Activated naive CD4-positive, alpha-beta T cell treated with anti-CD3 and anti-CD28 coated beads for 36 hours (primary cell): ENCODE results near the gene TBX18. TPM values are rescaled to one million over a fixed set of nuclear protein-coding genes. Genes with fewer than 3 reads are reported as not detected.

Source experiments
- CTCF ChIA-PET: fragments of 350-600 bp; sonication (Branson Sonifier 250); formaldehyde crosslinking; loops from one replicate; lab custom pipeline; 2021; ENCODE audit warnings: antibody characterized with exemption; lab: Charles Lee
- DNase-seq: peaks from one replicate; pipeline ENCODE4 v3.0.0-alpha.2; 2020
- H3K27ac Mint-ChIP-seq: one replicate; pipeline ENCODE4 v1.8.0; 2021; ENCODE audit warnings: mild to moderate bottlenecking, mixed read lengths
- H3K27me3 Mint-ChIP-seq: one replicate; pipeline ENCODE4 v1.8.0; 2021; ENCODE audit warnings: low read depth, mixed read lengths
- H3K36me3 Mint-ChIP-seq: one replicate; pipeline ENCODE4 v1.8.0; 2021; ENCODE audit warnings: low read depth, mixed read lengths
- H3K4me1 Mint-ChIP-seq: one replicate; pipeline ENCODE4 v1.8.0; 2021; ENCODE audit warnings: low read depth, mixed read lengths
- H3K4me3 Mint-ChIP-seq: one replicate; pipeline ENCODE4 v1.8.0; 2021; ENCODE audit warnings: mild to moderate bottlenecking, moderate library complexity, mixed read lengths
- H3K9me3 Mint-ChIP-seq: one replicate; pipeline ENCODE4 v1.8.0; 2021; ENCODE audit warnings: mixed read lengths
- intact Hi-C: fragments of 100-400 bp; cut with micrococcal nuclease; formaldehyde crosslinking; loops from one replicate; pipeline ENCODE4 v1.15.1; 2023
- total RNA-seq, 2 experiments: library from RNA; stranded (reverse); gene quantifications; one replicate each; pipeline ENCODE4 v1.2.3, GENCODE V29; 2021

TBX18 gene
- total RNA-seq: not detected

GRCh38 chr6:84764332-84765049, at the start of gene TBX18:
Gene TBX18 (minus strand): TSS chr6:84764598. CDS start chr6:84764181, 417 bp downstream.
- peak; percentile 43 for DNase-seq
- Mint-ChIP-seq H3K4me1 (peaks cover 18% of the 10 kb centered on the region), H3K4me3 (peak within 1 kb of the TSS; percentile 47), H3K9me3 (peaks cover 2% of the 10 kb centered on the region), H3K27me3 (peaks cover 62% of the 10 kb centered on the region), H3K27ac (no peak within 1 kb of the TSS), H3K36me3 (peaks cover 4% of the 10 kb centered on the region)
- intact Hi-C loops: no loop called here
- CTCF ChIA-PET: no interaction called here

DNA sequence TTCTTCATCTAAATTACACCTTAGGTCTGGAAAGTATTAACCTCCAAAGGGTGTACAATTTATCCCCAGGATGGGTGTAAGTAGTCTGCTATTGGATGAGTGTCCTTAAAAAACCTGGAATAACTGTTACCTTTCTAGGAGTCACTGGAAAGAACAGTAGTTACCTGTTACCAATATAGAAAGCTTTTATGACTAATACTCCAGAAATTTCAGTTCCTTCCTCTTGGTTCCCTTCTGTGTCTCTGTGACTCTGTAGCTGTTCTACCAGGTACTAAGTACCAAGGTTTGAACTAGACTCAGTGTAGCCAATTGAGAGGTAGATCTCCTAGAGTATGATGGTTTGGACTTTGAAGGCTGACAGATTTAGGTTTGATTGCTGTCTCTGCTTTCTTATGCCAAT, 47.0 kb upstream of the TBX18 start:
- Mint-ChIP-seq H3K36me3 (no peaks in the 10 kb centered on the region), H3K27ac (no peak overlapping the region), H3K4me3 (no peak overlapping the region), H3K9me3 (no peaks in the 10 kb centered on the region), H3K4me1 (no peaks in the 10 kb centered on the region), H3K27me3 (peaks cover 4% of the 10 kb centered on the region)
- no peak for DNase-seq
- intact Hi-C loops: no loop called here
- CTCF ChIA-PET: no interaction called here

- peaks cover 4% of the 10 kb centered on the region for H3K27me3 Mint-ChIP-seq
- H3K9me3 Mint-ChIP-seq: no peaks in the 10 kb centered on the region
- no peak overlapping the region for H3K27ac Mint-ChIP-seq
- CTCF ChIA-PET: no interaction called here
- no peaks in the 10 kb centered on the region for H3K36me3 Mint-ChIP-seq
- no peak for DNase-seq
- no peak overlapping the region for H3K4me3 Mint-ChIP-seq
- intact Hi-C loops: no loop called here
- H3K4me1 Mint-ChIP-seq: no peaks in the 10 kb centered on the region
These were observed 45.1 kb upstream of the TBX18 start for GRCh38 chr6:84809455-84809854.

GRCh38 chr6:84808491-84809061, 44.2 kb upstream of the TBX18 start:
- Mint-ChIP-seq H3K4me1 (no peaks in the 10 kb centered on the region), H3K4me3 (no peak overlapping the region), H3K27ac (no peak overlapping the region), H3K27me3 (peaks cover 4% of the 10 kb centered on the region), H3K36me3 (no peaks in the 10 kb centered on the region), H3K9me3 (no peaks in the 10 kb centered on the region)
- no peak for DNase-seq
- intact Hi-C loops: no loop called here
- CTCF ChIA-PET: no interaction called here

- no peak overlapping the region for H3K4me3 Mint-ChIP-seq
- no peak for DNase-seq
- CTCF ChIA-PET: no interaction called here
- no peaks in the 10 kb centered on the region for H3K9me3 Mint-ChIP-seq
- intact Hi-C loops: no loop called here
- no peaks in the 10 kb centered on the region for H3K27me3 Mint-ChIP-seq
- H3K36me3 Mint-ChIP-seq: no peaks in the 10 kb centered on the region
- no peak overlapping the region for H3K27ac Mint-ChIP-seq
- H3K4me1 Mint-ChIP-seq: no peaks in the 10 kb centered on the region
These were observed 40.7 kb upstream of the TBX18 start for GRCh38 chr6:84805145-84805544.

DNA sequence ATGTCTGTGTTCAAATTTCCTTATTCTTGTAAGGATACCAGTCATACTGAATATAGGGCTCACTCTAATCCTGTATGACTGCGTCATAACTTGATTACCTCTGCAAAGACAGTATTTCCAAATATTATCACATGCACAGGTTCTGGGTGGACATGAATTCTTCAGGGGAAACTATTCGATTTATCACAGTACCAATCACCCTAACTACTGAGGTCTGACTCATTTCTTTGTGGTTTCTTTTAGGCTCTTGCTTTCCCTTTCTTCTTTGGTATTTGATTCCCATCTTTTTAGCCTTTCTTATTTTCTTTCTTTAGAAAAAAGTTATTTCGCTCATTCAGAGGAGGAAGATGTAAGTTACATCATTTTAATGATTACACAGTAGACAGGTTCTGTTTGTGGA, 40.3 kb upstream of the TBX18 start:
- CTCF ChIA-PET: no interaction called here
- H3K9me3 Mint-ChIP-seq: no peaks in the 10 kb centered on the region
- no peak overlapping the region for H3K27ac Mint-ChIP-seq
- H3K36me3 Mint-ChIP-seq: no peaks in the 10 kb centered on the region
- H3K4me3 Mint-ChIP-seq: no peak overlapping the region
- intact Hi-C loops: no loop called here
- no peaks in the 10 kb centered on the region for H3K4me1 Mint-ChIP-seq
- DNase-seq: no peak
- no peaks in the 10 kb centered on the region for H3K27me3 Mint-ChIP-seq

- no peak for DNase-seq
- H3K27ac Mint-ChIP-seq: no peak overlapping the region
- no peaks in the 10 kb centered on the region for H3K27me3 Mint-ChIP-seq
- H3K9me3 Mint-ChIP-seq: no peaks in the 10 kb centered on the region
- intact Hi-C loops: no loop called here
- no peak overlapping the region for H3K4me3 Mint-ChIP-seq
- CTCF ChIA-PET: no interaction called here
- no peaks in the 10 kb centered on the region for H3K36me3 Mint-ChIP-seq
- no peaks in the 10 kb centered on the region for H3K4me1 Mint-ChIP-seq
These were observed 36.9 kb upstream of the TBX18 start for GRCh38 chr6:84801250-84801649.

DNA sequence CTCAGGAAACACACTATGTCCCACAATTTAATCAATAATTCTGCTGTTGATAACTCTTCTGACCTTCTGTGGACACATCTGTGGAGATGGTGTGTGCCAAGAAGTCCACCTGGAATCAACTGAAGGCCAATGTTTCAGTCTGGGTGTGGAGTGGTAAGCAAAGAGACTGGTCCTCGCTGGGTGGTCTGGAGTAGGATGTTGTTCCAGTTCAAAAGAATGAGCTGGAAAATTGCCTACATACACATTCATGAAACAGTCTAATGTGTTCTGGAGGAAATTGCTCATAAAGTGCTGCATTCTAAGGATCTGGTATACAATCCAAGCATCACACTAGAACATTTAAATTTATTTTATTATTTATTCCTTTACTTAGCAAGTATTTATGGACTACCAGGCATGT, 33.9 kb upstream of the TBX18 start:
- Mint-ChIP-seq H3K4me1 (no peaks in the 10 kb centered on the region), H3K27me3 (no peaks in the 10 kb centered on the region), H3K9me3 (no peaks in the 10 kb centered on the region), H3K36me3 (no peaks in the 10 kb centered on the region), H3K4me3 (no peak overlapping the region), H3K27ac (no peak overlapping the region)
- CTCF ChIA-PET: interaction anchor here (0.6 kb wide), 1 partner anchor 108 kb away, joined by 3 read pairs; no protein-coding TSS in a partner anchor
- DNase-seq: no peak
- intact Hi-C loops: no loop called here

GRCh38 chr6:84796343-84796742, 31.9 kb upstream of the TBX18 start:
- no peaks in the 10 kb centered on the region for H3K4me1 Mint-ChIP-seq
- intact Hi-C loops: no loop called here
- CTCF ChIA-PET: no interaction called here
- no peak for DNase-seq
- H3K36me3 Mint-ChIP-seq: no peaks in the 10 kb centered on the region
- H3K4me3 Mint-ChIP-seq: no peak overlapping the region
- no peaks in the 10 kb centered on the region for H3K9me3 Mint-ChIP-seq
- H3K27ac Mint-ChIP-seq: no peak overlapping the region
- no peaks in the 10 kb centered on the region for H3K27me3 Mint-ChIP-seq

GRCh38 chr6:84791927-84792326, 27.5 kb upstream of the TBX18 start:
- H3K4me3 Mint-ChIP-seq: no peak overlapping the region
- no peaks in the 10 kb centered on the region for H3K9me3 Mint-ChIP-seq
- DNase-seq: no peak
- H3K36me3 Mint-ChIP-seq: no peaks in the 10 kb centered on the region
- no peak overlapping the region for H3K27ac Mint-ChIP-seq
- H3K4me1 Mint-ChIP-seq: no peaks in the 10 kb centered on the region
- intact Hi-C loops: no loop called here
- no peaks in the 10 kb centered on the region for H3K27me3 Mint-ChIP-seq
- CTCF ChIA-PET: no interaction called here

GRCh38 chr6:84791233-84791632, 26.8 kb upstream of the TBX18 start:
- H3K4me1 Mint-ChIP-seq: no peaks in the 10 kb centered on the region
- CTCF ChIA-PET: no interaction called here
- no peaks in the 10 kb centered on the region for H3K27me3 Mint-ChIP-seq
- H3K27ac Mint-ChIP-seq: no peak overlapping the region
- H3K4me3 Mint-ChIP-seq: no peak overlapping the region
- DNase-seq: no peak
- H3K9me3 Mint-ChIP-seq: no peaks in the 10 kb centered on the region
- H3K36me3 Mint-ChIP-seq: no peaks in the 10 kb centered on the region
- intact Hi-C loops: no loop called here

- intact Hi-C loops: no loop called here
- no peaks in the 10 kb centered on the region for H3K4me1 Mint-ChIP-seq
- no peaks in the 10 kb centered on the region for H3K36me3 Mint-ChIP-seq
- H3K4me3 Mint-ChIP-seq: no peak overlapping the region
- peaks cover 3% of the 10 kb centered on the region for H3K27me3 Mint-ChIP-seq
- no peak overlapping the region for H3K27ac Mint-ChIP-seq
- CTCF ChIA-PET: no interaction called here
- no peak for DNase-seq
- H3K9me3 Mint-ChIP-seq: no peaks in the 10 kb centered on the region
These were observed 24.8 kb upstream of the TBX18 start for GRCh38 chr6:84789170-84789569.

- CTCF ChIA-PET: no interaction called here
- DNase-seq: no peak
- H3K36me3 Mint-ChIP-seq: no peaks in the 10 kb centered on the region
These were observed 24.3 kb upstream of the TBX18 start for GRCh38 chr6:84788689-84789088.

More at GRCh38 chr6:84788689-84789088, 24.3 kb upstream of the TBX18 start:
- H3K27ac Mint-ChIP-seq: no peak overlapping the region
- H3K4me1 Mint-ChIP-seq: no peaks in the 10 kb centered on the region
- no peak overlapping the region for H3K4me3 Mint-ChIP-seq
- H3K27me3 Mint-ChIP-seq: peaks cover 3% of the 10 kb centered on the region
- intact Hi-C loops: no loop called here
- H3K9me3 Mint-ChIP-seq: no peaks in the 10 kb centered on the region
